Measurements from ENCODE around the gene RAX. TPM values are rescaled to one million over a fixed set of nuclear protein-coding genes. Genes with fewer than 3 reads are reported as not detected.

RAX gene
- total and polyA plus RNA-seq, 2 donors (not counting 1 experiment from before 2014, with no cell fraction given): not detected

DNA sequence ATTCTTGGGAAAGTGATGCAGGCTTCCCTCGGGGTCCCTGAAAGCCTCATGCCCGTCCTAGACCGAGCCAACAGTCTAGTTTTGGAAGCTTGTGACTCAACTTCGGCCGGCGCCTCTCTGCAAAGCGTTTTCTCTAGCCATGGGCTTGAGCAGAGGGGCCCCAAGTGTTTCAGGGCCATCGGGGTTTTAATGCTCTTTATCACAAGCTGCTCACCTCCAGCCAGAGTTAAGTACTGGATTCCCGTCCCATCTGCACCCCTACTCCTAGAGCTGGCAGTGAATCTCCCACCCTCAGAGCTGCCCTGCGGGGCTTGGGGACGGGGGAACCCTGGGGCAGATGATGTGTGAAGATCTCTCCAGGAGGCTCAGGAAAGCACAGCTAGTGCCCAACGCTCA lies 7.3 kb downstream of the RAX start:
- Histone ChIP-seq H3K4me1 (ENCODE audit: control insufficient read depth, extremely low read depth, insufficient read depth, low read length) (no peaks in the 10 kb centered on the region), H4K20me1 (ENCODE audit: control insufficient read depth, extremely low read depth, insufficient read depth, low read length) (no peaks in the 10 kb centered on the region), H3K4me3 (replicated peaks in 1 of 4; ENCODE audit: control extremely low read depth in 1 of 4, insufficient read depth in 1 of 4, low read depth in 3 of 4, low read length in 4 of 4) (no peak overlapping the region), H3K27me3 (ENCODE audit: control insufficient read depth, insufficient read depth, low read length) (peaks cover 76% of the 10 kb centered on the region), H2AFZ (ENCODE audit: low read length) (no peak overlapping the region), H3K27ac (ENCODE audit: insufficient read depth, low read length) (no peak overlapping the region), H3K9me3 (ENCODE audit: control insufficient read depth, insufficient read depth, low read depth, low read length) (no peaks in the 10 kb centered on the region), H3K79me2 (ENCODE audit: control insufficient read depth, insufficient read depth, low read length) (no peaks in the 10 kb centered on the region), H3K9ac (ENCODE audit: insufficient read depth, low read length) (no peak overlapping the region), H3K36me3 (ENCODE audit: control insufficient read depth, insufficient read depth, low read length) (no peaks in the 10 kb centered on the region), H3K4me2 (ENCODE audit: extremely low read depth, insufficient read depth, low read length) (no peak overlapping the region)
- no peak for TF ChIP-seq EZH2 (IDR thresholded peaks at IDR 0.05; ENCODE audit: low read length, missing control alignments)
- TF ChIP-seq, protein P1, sequence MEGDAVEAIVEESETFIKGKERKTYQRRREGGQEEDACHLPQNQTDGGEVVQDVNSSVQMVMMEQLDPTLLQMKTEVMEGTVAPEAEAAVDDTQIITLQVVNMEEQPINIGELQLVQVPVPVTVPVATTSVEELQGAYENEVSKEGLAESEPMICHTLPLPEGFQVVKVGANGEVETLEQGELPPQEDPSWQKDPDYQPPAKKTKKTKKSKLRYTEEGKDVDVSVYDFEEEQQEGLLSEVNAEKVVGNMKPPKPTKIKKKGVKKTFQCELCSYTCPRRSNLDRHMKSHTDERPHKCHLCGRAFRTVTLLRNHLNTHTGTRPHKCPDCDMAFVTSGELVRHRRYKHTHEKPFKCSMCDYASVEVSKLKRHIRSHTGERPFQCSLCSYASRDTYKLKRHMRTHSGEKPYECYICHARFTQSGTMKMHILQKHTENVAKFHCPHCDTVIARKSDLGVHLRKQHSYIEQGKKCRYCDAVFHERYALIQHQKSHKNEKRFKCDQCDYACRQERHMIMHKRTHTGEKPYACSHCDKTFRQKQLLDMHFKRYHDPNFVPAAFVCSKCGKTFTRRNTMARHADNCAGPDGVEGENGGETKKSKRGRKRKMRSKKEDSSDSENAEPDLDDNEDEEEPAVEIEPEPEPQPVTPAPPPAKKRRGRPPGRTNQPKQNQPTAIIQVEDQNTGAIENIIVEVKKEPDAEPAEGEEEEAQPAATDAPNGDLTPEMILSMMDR (conservative IDR thresholded peaks at IDR 0.05 in 1 of 2, IDR thresholded peaks at IDR 0.05 in 1 of 2; ENCODE audit: low read depth in 1 of 2, low read length in 2 of 2): no peak
- no peak for DNase-seq (ENCODE audit: low read depth in 2 of 2)

DNA sequence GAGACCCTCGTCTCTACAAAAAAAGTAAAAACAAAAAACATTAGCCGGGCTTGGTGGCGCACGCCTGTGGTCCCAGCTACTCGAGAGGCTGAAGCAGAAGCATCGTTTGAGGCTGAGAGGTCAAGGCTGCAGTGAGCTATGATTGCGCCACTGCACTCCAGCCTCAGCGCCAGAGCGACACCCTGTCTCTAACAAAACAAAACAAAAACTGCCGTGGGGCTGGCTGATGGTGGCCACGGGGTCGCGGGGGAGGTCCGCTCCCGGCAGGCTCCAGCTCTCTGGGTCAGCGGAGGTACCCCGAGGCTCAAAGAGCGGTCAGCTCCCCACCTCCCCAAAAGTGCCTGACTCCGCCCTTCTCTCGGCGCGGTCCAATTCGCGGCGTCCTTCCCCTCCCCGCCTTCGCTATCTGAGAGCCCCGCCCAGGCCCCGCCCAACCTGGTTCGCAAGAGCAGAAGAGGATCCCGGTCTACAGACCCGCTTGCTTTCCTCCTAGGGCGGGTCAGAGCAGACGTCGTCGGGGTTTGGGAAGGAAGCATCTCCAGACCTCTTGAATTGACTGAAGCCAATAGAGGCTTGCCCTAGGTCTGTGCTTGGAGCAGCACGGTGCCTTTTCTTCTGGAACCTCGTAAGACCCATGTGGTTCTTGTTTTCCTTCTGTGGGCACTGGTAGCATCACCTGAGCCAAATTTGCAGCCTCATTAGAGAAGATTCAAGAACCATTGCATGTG lies 7.8 kb downstream of the RAX start:
- no peak overlapping the region for H3K27ac ChIP-seq (ENCODE audit: insufficient read depth, low read length)
- H3K36me3 ChIP-seq (ENCODE audit: control insufficient read depth, insufficient read depth, low read length): no peaks in the 10 kb centered on the region
- no peaks in the 10 kb centered on the region for H3K79me2 ChIP-seq (ENCODE audit: control insufficient read depth, insufficient read depth, low read length)
- H4K20me1 ChIP-seq (ENCODE audit: control insufficient read depth, extremely low read depth, insufficient read depth, low read length): no peaks in the 10 kb centered on the region
- no peak for DNase-seq (ENCODE audit: low read depth in 2 of 2)
- H3K4me1 ChIP-seq (ENCODE audit: control insufficient read depth, extremely low read depth, insufficient read depth, low read length): no peaks in the 10 kb centered on the region
- H3K4me3 ChIP-seq (replicated peaks in 1 of 4; ENCODE audit: control extremely low read depth in 1 of 4, insufficient read depth in 1 of 4, low read depth in 3 of 4, low read length in 4 of 4): peak overlapping the region in 1 of 4 experiments; percentile 20
- no peaks in the 10 kb centered on the region for H3K9me3 ChIP-seq (ENCODE audit: control insufficient read depth, insufficient read depth, low read depth, low read length)
- peaks cover 70% of the 10 kb centered on the region for H3K27me3 ChIP-seq (ENCODE audit: control insufficient read depth, insufficient read depth, low read length)
- TF ChIP-seq EZH2 (IDR thresholded peaks at IDR 0.05; ENCODE audit: low read length, missing control alignments): peak; percentile 86
- TF ChIP-seq, protein P1 (conservative IDR thresholded peaks at IDR 0.05 in 1 of 2, IDR thresholded peaks at IDR 0.05 in 1 of 2; ENCODE audit: low read depth in 1 of 2, low read length in 2 of 2): no peak
- peak overlapping the region; percentile 79 for H3K4me2 ChIP-seq (ENCODE audit: extremely low read depth, insufficient read depth, low read length)
- no peak overlapping the region for H2AFZ ChIP-seq (ENCODE audit: low read length)
- H3K9ac ChIP-seq (ENCODE audit: insufficient read depth, low read length): no peak overlapping the region

DNA sequence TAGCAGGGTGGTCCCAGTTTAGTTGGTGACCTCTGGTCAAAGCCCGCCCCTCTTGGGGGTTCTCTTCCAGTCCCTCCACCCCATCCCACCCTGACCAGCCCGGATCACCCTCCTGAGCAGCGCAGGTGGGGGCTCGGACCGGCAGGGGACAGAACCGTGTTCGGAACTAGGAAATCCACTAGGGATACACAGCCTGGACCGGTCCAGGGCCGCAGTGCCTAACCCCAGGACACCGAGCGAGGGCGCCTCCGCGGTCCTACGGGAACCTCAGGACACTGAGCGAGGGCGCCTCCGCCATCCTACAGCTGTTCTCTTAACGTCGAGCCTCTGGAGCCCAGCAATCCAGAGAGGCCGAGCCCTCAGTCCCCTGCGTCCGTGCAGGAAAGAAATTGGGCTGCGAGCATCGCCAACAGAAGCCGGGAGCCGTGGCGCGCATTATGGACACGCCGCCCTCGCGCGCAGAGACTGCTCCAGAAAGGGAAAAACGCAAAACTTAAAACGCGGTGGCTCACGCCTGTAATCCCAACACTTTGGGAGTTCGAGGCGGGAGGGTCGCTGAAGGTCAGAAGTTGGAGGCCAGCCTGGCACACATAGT lies 8.5 kb downstream of the RAX start:
- H4K20me1 ChIP-seq (ENCODE audit: control insufficient read depth, extremely low read depth, insufficient read depth, low read length): no peaks in the 10 kb centered on the region
- no peaks in the 10 kb centered on the region for H3K36me3 ChIP-seq (ENCODE audit: control insufficient read depth, insufficient read depth, low read length)
- no peak overlapping the region for H3K9ac ChIP-seq (ENCODE audit: insufficient read depth, low read length)
- no peak overlapping the region for H2AFZ ChIP-seq (ENCODE audit: low read length)
- TF ChIP-seq EZH2 (IDR thresholded peaks at IDR 0.05; ENCODE audit: low read length, missing control alignments): peak; percentile 39
- TF ChIP-seq, protein P1 (conservative IDR thresholded peaks at IDR 0.05 in 1 of 2, IDR thresholded peaks at IDR 0.05 in 1 of 2; ENCODE audit: low read depth in 1 of 2, low read length in 2 of 2): no peak
- no peaks in the 10 kb centered on the region for H3K79me2 ChIP-seq (ENCODE audit: control insufficient read depth, insufficient read depth, low read length)
- no peaks in the 10 kb centered on the region for H3K4me1 ChIP-seq (ENCODE audit: control insufficient read depth, extremely low read depth, insufficient read depth, low read length)
- H3K27me3 ChIP-seq (ENCODE audit: control insufficient read depth, insufficient read depth, low read length): peaks cover 64% of the 10 kb centered on the region
- H3K9me3 ChIP-seq (ENCODE audit: control insufficient read depth, insufficient read depth, low read depth, low read length): no peaks in the 10 kb centered on the region
- no peak overlapping the region for H3K4me3 ChIP-seq (replicated peaks in 1 of 4; ENCODE audit: control extremely low read depth in 1 of 4, insufficient read depth in 1 of 4, low read depth in 3 of 4, low read length in 4 of 4)
- H3K4me2 ChIP-seq (ENCODE audit: extremely low read depth, insufficient read depth, low read length): peak overlapping the region; percentile 79
- no peak overlapping the region for H3K27ac ChIP-seq (ENCODE audit: insufficient read depth, low read length)
- DNase-seq (ENCODE audit: low read depth in 2 of 2): no peak

Data from fibroblast of lung (primary cell).